NCI-H1694 treated with DMSO at 0.1 percent for 48 hours (cell line): Measurements from ENCODE around the gene LITAF.
"Not testable (repeated sequence)": the region's sequence is repeated elsewhere in the genome, so short reads cannot be mapped to it uniquely, and the experiment has no call there.

Source experiments
- DNase-seq: peaks from one replicate; lab custom pipeline; 2025; lab: John Stamatoyannopoulos, UW

LITAF gene

DNA sequence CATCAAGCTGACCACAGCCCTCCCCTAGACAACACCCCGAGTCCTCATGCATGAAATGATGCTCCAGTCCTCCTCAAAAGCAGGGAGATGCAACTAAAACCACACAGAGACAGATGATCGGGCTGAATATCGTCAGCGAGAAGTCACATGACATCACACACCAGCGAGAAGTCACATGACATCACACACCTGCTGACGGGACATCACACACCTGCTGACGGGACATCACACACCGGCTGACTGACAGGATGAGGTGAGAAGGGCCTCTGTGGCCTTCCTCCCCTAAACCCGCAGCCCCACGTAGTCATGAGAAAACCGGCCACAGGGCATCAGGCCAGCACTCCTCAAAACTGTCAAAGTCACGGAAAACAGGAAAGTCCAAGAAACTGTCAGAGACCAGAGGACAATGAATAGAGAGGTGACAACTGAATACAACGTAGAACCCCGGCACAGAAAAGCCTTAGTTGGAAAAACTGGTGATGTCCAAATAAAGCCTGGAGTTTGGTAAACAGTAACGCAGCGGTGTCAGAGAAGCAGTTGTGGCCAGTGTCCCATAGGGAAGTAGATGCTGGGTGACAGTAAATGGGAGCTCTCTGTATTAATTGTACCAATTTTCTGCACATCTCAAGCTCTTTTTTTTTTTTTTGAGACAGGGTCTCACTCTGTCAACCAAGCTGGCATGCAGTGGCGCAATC is 14.3 kb downstream of the LITAF start:
- DNase-seq: no peak

DNA sequence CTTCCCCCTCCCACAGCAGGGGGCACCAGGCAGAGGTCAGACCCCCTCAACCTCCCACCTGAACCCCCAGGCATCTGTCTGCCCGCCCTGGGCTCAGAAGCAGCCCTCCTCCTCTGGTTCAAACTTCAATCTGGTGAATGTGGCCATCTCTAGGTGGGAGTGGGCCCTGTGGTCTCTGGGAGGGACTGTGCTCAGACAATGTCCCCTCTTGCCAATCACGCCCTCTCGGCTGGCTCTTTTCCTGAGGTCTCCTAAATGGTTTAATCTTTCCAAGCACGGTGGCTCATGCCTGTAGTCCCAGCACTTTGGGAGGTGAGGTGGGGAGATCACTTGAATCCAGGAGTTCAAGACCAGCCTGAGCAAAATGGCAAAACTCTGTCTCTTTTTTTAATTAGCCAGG is 15.2 kb downstream of the LITAF start:
- DNase-seq: no peak

DNA sequence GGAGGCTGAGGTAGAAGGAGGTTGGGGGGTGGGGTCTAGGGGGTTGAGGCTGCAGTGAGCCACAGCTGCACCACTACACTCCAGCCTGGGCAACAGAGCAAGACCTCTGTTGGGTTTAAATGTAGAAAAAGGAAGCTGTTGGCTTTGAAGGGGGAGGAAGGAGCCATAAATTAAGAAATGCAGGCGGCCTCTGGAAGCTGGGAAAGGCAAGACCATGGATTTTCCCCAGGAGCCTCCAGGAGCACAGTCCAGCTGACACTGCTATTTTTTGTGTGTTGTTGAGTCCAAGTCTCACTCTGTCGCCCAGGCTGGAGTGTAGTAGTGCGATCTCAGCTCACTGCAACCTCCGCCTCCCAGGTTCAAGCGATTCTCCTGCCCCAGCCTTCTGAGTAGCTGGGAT is 15.9 kb downstream of the LITAF start:
- DNase-seq: no peak

DNA sequence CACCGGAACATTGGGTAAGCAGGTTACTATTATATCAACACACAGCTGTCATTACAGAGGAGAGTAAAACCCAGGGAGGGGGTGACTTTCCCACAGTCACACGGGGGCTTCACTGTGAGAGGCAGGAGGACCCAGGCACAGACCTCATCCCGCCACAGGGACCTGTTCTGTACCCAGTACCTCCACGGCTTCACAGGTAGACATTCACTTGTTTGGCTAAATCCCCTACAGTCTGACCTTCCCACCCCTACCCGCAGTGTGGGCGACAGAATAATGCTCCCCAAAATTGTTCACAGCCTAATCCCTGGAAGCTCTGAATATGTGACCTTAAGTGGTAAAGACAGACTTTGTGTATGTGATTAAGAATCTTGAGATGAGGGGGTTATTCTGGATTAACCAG is 16.5 kb downstream of the LITAF start:
- no peak for DNase-seq

DNA sequence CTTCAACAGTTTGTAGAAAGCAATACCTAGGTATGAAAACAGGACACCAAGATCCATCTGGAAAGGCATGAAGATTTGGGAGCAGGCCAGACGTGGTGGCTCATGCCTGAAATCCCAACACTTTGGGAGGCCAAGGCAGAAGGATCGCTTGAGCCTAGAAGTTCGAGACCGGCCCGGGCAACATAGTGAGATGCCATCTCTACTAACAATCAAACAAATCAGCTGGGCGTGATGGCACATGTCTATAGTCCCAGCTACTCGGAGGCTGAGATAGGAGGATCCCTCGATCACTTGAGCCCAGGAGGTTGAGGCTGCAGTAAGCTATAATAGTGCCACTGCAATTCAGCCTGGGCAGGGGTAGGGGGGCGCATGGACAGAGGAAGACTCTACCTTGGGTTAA is 20.3 kb downstream of the LITAF start:
- DNase-seq: no peak

DNA sequence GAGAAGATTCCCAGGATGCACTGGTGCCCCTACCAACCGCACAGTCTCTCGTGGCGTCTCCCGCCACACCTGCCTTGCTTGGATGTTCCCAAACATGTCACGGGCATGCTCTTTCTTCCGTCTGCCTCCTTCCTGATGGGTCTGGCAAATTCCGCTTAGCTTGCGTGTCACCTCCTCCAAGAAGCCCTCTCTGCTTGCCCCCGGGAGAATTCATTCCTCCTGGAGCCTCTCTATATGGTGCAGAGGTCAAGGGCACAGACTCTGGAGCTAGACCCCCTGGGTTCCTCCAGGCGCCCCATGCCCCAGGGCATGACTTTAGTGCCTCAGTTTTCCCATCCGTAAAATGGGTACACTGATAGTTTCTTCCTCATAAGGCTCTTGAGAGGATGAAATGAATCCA is 21.1 kb downstream of the LITAF start:
- no peak for DNase-seq

DNA sequence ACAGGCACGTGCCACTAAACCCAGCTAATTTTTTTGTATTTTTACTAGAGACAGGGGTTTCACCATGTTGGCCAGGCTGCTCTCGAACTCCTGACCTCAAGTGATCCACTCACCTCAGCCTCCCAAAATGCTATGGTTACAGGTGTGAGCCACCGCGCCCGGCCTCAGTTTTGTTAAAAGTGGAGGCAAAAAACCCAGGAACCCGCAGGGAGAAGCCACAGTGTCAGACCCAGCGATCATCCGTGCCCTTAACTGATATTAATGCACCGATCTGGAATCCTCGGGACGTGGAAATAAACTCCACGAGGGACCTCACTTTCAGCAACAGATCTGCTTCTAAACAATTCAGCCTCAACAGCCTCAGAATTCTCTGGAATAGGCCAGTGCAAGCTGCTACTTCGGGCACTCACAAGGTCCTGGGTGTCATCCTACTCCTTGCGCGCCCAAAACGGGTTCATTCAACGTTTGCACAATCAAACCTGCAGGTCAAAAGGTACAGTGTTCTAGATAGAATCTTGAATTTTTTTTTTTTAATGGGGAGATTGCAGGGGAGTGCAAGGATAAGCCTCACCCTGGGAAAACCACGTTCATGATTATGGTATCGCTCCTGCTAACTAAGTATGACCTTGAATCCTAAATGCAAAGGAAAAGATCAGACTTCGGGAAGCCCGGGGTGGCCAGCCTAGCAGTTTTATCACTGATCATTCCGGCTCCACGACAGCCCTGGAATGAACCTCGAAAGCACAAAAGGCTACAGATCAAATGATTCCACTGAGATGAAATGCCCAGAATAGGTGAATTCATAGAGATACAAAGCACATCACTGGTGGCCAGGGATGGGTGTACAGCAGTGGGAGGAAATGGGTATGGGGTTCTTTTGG is 22.4 kb downstream of the LITAF start:
- DNase-seq: no peak

DNA sequence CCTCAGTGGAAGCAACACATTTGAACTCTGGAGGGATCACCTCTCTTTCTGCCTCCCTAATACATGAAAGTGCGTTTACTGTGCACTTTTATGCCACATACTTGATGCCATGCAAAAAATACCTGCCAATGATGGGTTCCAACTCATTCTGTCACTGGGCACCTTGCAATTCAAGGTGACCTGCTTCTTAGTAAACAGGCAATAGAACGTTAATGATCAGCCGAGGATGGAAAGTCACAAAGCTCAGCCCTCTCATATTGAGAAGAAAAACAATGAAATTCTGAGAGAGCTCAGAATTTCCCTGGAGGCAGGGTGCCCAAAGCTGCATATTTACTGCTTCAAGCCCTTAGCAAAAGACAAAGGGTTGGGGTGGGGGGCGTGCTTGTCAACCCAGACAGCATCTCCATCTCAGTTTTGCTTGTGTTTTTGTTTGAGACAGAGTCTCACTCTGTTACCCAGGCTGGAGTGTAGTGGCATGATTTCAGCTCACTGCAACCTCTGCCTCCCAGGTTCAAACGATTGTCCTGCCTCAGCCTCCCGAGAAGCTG is 23.2 kb downstream of the LITAF start:
- DNase-seq: no peak

DNA sequence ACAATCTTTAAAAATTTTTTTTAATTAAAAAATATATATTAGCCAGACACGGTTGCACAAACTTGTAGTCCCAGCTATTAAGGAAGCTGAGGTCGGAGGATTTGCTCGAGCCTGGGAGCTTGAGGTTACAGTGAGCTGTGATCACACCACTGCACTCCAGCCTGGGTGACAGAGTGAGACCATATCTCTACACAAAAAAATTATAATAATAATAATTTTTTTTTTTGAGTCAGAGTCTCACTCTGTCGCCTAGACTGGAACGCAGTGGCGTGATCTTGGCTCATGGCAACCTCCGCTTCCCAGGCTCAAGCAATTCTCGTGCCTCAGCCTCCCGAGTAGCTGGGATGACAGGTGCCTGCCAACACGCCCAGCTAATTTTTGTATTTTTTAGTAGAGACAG is 23.8 kb downstream of the LITAF start:
- no peak for DNase-seq

DNA sequence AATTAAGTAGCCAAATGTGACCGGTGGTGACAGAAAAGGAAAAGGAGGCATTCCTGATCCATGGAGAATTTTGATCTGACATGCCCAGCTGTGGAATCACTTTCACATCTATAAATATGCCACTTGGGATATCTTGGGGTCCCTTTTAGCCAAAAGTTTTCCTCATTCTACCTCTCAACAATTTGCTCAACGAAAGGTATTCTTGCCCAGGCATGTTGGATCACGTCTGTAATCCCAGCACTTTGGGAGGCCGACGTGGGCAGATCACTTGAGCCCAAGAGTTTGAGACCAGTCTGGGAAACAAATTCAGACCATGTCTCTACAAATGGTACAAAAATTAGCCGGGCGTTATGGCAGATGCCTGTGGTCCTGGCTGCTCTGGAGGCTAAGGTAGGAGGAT is 24.3 kb downstream of the LITAF start:
- DNase-seq: no peak

DNA sequence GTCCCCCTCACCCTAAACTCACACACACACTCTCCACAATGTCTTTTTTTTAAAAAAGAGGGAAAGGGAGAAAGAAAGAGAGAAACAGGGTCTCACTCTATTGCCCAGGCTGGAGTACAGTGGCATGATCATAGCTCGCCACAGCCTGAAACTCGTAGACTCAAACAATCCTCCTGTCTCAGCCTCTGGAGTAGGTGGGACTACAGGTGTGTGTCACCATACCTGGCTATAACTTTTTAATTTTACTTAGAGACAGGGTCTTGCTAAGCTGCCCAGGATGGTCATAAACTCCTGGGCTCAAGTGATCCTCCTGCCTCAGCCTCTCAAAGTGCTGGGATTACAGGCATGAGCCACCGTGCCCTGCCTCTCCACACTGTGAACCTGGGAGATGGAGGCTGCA is 24.9 kb downstream of the LITAF start:
- DNase-seq: no peak

DNA sequence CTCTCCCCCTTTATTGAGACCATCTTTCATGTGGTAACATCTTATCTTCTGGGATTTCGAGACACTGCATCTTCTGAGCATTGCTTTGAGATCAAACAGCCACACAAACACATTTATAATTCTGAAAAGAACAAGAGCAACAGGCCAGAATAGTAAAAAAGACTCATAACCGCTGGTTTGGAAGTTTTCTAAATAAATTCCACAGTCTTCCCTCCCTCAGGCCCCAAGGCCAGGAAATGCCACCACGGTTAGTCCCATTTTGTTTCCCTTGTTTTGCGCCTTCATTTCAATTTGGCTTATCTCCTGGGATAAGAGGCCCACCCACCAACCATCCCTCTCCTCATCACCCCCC is 25.3 kb downstream of the LITAF start:
- no peak for DNase-seq

DNA sequence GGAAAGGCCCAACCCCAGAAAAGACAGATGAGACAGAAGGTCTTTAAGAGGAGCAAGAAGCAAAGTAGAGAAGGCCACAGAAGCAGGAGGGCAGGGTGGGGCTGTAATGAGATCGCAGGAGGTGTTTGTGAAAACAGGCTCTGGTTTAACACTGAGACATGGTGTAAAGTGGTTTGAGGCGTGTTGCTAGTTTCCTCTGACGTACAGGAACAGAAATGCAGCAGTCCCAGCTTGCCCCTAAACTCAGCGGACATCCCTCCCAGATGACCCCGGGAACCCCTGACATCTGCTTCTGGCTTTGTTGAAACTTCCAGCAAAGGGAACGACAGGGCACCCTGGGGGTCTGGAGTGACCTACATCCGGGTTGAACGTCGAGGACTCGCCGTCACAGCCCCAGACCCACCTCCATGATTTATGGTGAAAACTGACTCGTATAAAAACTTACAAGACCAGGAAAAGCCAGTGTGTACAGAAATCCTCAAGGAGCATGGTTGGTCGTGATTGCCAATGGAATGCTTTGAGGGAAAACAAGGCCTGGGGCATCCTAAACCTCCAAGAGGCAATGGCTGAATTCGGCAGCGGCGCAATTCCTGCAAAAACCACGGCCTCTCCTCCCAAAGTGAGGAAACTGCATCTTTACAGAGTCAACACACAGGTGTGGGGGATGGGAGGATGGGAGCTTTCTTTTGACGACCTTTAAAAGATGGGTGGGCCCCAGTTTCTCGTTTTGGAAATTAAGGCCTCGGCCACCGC is 25.8 kb downstream of the LITAF start:
- DNase-seq: no peak

DNA sequence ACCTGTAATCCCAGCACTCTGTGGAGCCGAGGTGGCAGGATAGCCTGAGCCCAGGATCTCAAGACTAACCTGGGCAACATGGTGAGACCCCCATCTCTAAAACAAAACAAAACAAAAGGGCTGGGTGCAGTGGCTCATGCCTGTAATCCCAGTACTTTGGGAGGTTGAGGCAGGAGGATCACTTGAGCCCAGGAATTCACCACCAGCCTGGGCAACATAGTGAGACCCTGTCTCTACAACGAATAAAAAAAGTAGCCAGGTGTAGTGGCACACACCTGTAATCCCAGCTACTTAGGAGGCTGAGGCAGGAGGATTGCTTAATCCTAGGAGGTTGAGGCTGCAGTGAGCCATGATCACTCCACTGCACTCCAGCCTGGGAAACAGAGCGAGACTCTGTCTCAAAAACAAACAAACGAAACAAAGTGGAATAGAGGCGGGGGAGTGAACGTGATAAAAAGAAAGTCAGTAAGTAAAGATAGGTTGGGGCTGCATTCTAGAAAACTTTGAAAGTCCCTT is 28.4 kb downstream of the LITAF start:
- DNase-seq: not testable (repeated sequence)

DNA sequence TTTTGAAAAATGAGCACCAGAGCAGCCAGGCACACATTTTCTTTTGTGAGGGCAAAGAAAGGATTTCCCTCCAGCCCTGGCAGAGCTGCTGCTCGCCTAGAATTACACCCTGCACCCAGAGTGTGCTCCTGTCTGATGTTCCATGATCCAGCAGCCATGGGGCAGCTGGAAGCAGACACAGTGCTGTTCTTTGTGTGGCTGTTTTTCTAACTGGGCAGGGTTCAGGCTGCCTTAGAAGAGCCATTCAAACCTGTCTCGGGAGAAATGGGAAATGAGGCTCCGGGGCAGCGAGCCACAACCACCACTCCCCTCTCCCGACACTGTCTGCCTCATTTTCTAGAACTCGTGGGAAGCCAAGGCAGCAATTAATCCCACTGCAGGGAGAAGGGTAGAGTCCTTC is 28.9 kb downstream of the LITAF start:
- no peak for DNase-seq

DNA sequence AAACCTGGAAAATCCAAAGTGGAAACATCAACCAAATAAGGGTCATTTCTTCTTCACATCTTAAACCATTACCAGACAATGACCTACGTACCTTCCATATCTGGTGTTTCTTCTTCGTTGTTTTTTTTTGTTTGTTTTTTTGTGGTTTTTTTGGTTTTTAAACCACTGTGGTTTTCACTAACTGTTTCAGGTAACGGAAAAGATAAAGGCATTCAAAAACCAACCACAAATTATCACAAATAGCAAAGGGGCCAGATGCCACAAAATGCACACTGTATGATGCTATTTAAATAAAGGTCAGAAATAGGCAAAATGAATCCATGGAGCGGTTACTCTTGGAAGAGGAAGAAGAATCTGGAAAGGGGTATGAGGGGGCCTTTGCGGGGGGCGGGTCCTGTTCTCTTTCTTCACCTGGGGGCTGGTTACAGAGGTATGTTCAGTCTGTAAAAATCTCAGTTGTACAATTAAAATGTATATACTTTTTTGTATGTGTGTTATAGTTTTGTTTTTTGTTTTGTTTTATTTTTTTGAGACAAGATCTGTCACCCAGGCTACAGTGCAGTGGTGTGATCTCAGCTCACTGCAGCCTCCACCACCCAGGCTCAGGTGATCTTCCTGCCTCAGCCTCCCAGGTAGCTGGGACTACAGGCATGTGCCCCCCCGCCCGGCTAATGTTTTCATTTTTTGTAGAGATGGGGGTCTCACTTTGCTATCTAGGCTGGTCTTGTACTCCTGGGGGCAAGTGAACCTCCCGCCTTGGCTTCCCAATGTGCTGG is 29.6 kb downstream of the LITAF start:
- no peak for DNase-seq

DNA sequence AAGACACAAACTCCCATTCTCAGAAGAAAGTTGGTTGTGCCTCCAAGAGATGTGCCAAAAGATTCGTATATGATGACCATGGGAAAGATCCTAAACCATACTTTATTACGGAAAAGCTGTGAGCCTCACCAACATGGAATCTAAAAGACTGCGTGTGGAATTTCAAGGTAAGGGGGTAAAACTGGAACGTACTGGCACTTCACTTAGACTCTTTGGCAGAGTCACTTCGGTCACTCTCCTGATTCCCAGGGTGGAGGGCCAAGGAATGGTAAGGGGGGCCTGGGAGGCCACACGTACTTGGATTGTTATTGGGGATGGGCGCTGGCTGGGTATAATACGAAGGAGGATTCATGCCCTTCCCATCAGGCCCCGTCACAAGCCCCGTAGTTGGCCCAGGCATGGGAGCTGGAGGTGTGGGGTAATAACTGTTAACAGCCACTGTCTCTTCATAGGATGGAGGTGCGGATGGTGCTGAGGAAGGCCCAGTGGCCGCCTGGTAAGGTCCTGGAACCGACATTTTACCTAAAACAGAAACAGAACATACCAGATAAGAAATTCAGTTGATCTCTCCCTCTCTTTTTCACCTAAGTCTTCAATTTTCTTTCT is 30.4 kb downstream of the LITAF start:
- DNase-seq: no peak

DNA sequence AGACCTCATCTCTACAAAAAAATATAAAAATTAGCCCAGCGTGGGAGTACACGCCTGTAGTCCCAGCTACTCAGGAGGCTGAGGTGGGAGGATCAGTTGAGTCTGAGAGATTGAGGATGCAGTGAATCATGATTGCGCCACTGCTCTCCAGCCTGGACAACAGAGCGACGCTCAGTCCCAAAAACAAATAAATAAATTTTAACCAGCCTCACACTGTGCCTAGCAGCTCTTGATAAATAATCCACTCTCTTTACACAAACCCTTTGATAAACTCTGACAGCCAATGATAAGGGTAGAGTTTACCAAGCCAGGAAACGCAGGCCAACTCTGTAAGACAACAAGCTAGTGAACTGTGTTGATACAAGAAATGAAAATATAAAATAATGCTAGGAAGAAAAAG is 32.7 kb downstream of the LITAF start:
- DNase-seq: no peak

DNA sequence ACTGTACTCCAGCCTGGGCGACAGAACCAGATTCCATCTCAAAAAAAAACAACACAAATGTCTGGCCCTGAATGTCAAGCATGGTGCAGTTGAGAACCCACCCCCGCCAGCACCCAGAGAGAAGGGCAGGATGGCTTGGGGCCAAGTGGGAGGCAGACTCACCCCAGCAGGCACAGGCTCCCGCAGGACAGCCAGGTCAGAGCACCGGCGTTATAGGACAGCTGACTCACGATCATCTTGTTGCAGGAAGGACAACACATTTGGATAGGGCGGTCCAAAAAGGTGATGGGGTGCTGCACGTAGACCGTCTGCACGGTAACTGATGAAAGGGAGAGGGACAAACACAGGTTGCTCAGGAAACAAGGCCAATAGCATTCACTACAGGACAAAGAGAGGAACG is 33.3 kb downstream of the LITAF start:
- no peak for DNase-seq

DNA sequence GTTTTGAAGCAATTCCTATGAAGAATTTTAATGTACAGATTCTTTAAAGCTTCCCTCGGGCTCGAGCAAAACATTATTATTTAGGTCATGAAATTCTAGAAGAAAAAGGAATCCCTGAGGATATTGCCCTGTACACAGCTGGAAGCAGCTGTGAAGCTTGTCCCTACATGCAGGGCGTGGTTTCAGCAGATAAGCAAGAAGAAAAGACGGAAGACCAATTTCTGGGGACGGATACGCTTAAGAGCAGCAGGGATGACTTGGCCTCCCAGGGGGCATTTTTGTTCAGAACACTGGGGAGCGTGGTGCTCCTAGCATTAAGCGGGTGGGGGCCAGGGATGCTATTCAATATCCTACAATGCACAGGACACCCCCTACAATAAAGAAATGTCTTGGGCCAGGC is 34.3 kb downstream of the LITAF start:
- no peak for DNase-seq

DNA sequence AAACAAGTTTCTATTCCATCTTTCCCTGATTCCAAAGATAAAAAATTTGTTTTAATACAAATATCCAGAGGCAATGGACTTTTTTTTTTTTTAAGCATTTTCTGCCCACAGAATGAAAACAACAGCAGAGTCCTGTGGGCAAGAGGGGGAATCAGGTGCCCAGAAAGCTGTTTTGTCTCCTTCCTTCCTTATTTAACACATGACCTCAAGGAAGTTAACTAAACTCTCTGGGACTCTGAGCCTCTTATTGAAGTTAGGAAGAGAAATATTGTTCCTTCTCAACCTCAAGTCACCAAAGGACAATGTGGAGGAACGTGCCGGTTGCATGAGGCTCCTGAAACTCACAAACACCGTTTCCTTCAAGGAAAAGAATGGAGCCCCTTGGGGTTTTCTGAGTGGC is 34.9 kb downstream of the LITAF start:
- DNase-seq: no peak
